HepG2 (cell line): ENCODE data around the gene ZNF804A. TPM values are rescaled to one million over a fixed set of nuclear protein-coding genes. Genes with fewer than 3 reads are reported as not detected.

Experiments
- ATAC-seq: fragments of 200-7000 bp; cut with Tn5 transposase; 3 replicates; pipeline ENCODE4 v1.9.1; 2020; ENCODE audit warnings: mild to moderate bottlenecking, moderate library complexity
- BruUV-seq: library from RNA; stranded (reverse); fragments of 400-500 nt; replicated peaks from 2 replicates; lab custom pipeline; 2021; lab: Mats Ljungman, UMichigan
- CTCF ChIA-PET: fragments of 300-600 bp; formaldehyde crosslinking; extraction: SDS; loops from one replicate; lab custom pipeline; 2021; ENCODE audit warnings: low total read pairs, inconsistent platforms, low intra/inter-chr PET ratio; lab: Yijun Ruan, JAX
- POLR2A ChIA-PET: fragments of 350-600 bp; sonication (Branson Sonifier 250); formaldehyde crosslinking; loops from one replicate; lab custom pipeline; 2020; ENCODE audit warnings: antibody characterized with exemption, inconsistent platforms; lab: Yijun Ruan, JAX
- DNase-seq: peaks from one replicate; pipeline ENCODE4 v3.0.0-alpha.2; 2015; ENCODE audit warnings: low spot score
- FAIRE-seq: peaks from 3 replicates; lab custom pipeline; 2011; peaks lifted over from hg19 to GRCh38; lab: Jason Lieb, UNC
- H2AFZ ChIP-seq: one replicate; pipeline ENCODE4 v1.6.1; 2011; ENCODE audit warnings: low read length, inconsistent platforms
- H3K27ac ChIP-seq: fragments of 300-600 bp; 3 replicates; pipeline ENCODE4 v1.8.0; 2011; ENCODE audit warnings: mixed run types, mild to moderate bottlenecking, mixed read lengths, low read length, inconsistent platforms; ENCODE audit not compliant: insufficient read depth; ENCODE audit errors: extremely low read length
- H3K27me3 ChIP-seq, 2 experiments: fragments of 200-600 bp in 1 of 2; 2 replicates in 1 of 2; 3 replicates in 1 of 2; pipeline versions ENCODE4 v1.6.0 to v1.8.0; 2011; ENCODE audit warnings: low read length in 2 of 2, mild to moderate bottlenecking in 2 of 2, moderate library complexity in 2 of 2, inconsistent platforms in 1 of 2; ENCODE audit not compliant: insufficient read depth in 2 of 2, control insufficient read depth in 1 of 2
- H3K36me3 ChIP-seq, 2 experiments: fragments of 200-600 bp in 1 of 2; replicated peaks in 1 of 2; 2 replicates in 1 of 2; 3 replicates in 1 of 2; pipeline versions ENCODE4 v1.5.1 to v1.8.0; 2011; ENCODE audit warnings: low read length in 2 of 2, inconsistent platforms in 1 of 2; ENCODE audit not compliant: insufficient read depth in 2 of 2, control insufficient read depth in 1 of 2
- H3K4me1 ChIP-seq: 2 replicates; pipeline ENCODE4 v1.5.1; 2012; ENCODE audit warnings: low read length, inconsistent platforms; ENCODE audit not compliant: insufficient read depth
- H3K4me2 ChIP-seq: 2 replicates; pipeline ENCODE4 v1.6.0; 2011; ENCODE audit warnings: low read depth, low read length, inconsistent platforms
- H3K4me3 ChIP-seq, 3 experiments: fragments of 200-600 bp in 1 of 3; sonication (generic), shearing (Covaris generic) in 1 of 3; replicated peaks in 1 of 3; 2 replicates each; pipeline ENCODE4 v1.5.1; 2011 to 2016; ENCODE audit warnings: low read length in 3 of 3, inconsistent platforms in 2 of 3, low read depth in 2 of 3, mild to moderate bottlenecking in 2 of 3, control low read depth in 1 of 3, mixed read lengths in 1 of 3; ENCODE audit not compliant: insufficient read depth in 1 of 3
- H3K79me2 ChIP-seq: one replicate; pipeline ENCODE4 v1.6.1; 2011; ENCODE audit warnings: low read length, inconsistent platforms; ENCODE audit not compliant: insufficient read depth
- H3K9ac ChIP-seq: 2 replicates; pipeline ENCODE4 v1.6.0; 2011; ENCODE audit warnings: mild to moderate bottlenecking, low read depth, low read length, inconsistent platforms; ENCODE audit not compliant: insufficient read depth
- H3K9me3 ChIP-seq: 2 replicates; pipeline ENCODE4 v1.5.1; 2012; ENCODE audit warnings: mild to moderate bottlenecking, low read length
- H4K20me1 ChIP-seq: 2 replicates; pipeline ENCODE4 v1.6.0; 2011; ENCODE audit warnings: inconsistent platforms, mild to moderate bottlenecking, low read length, moderate library complexity; ENCODE audit not compliant: insufficient read depth
- FLYWCH1 ChIP-seq: sonication (generic); formaldehyde crosslinking; IDR thresholded peaks from 2 replicates; pipeline ENCODE4 v1.8.1; 2023; ENCODE audit warnings: mild to moderate bottlenecking, missing genetic modification reagents
- LCORL ChIP-seq, 2 experiments: fragments of 450-650 bp in 1 of 2; sonication (generic) in 1 of 2; formaldehyde crosslinking in 1 of 2; IDR thresholded peaks; 2 replicates each; pipeline versions ENCODE4 v1.5.0 to v1.6.1; 2017 to 2020; ENCODE audit warnings: antibody characterized with exemption in 1 of 2, missing genetic modification reagents in 1 of 2
- MED8 ChIP-seq: sonication (generic); formaldehyde crosslinking; IDR thresholded peaks from 2 replicates; pipeline ENCODE4 v1.8.1; 2023; ENCODE audit warnings: mild to moderate bottlenecking, missing genetic modification reagents; ENCODE audit not compliant: insufficient replicate concordance
- MTA3 ChIP-seq: sonication (generic); formaldehyde crosslinking; IDR thresholded peaks from 2 replicates; pipeline ENCODE4 v1.4.0; 2020; ENCODE audit warnings: missing genetic modification reagents
- ZNF564 ChIP-seq: sonication (generic); formaldehyde crosslinking; IDR thresholded peaks from 2 replicates; pipeline ENCODE4 v1.8.1; 2023; ENCODE audit warnings: mild to moderate bottlenecking, missing genetic modification reagents
- ZNF589 ChIP-seq: sonication (generic); formaldehyde crosslinking; conservative IDR thresholded peaks from 2 replicates; pipeline ENCODE4 v1.8.0; 2022; ENCODE audit warnings: mild to moderate bottlenecking, moderate library complexity, missing genetic modification reagents
- in situ Hi-C: cut with HindIII; loops from 2 replicates; pipeline ENCODE4 v1.10.0; 2017; ENCODE audit warnings: low pct_unique_long_range_greater_than_20kb; ENCODE audit not compliant: extremely low pct_ligation_motif_present
- intact Hi-C: fragments of 100-400 bp; cut with micrococcal nuclease; formaldehyde crosslinking; loops from one replicate; pipeline ENCODE4 v1.10.0; 2022; ENCODE audit not compliant: unreplicated experiment
- polyA plus RNA-seq, 8 experiments: library from polyadenylated mRNA; depleted of rRNA in 3 of 8; stranded (reverse) in 7 of 8; unstranded in 1 of 8; fragments of >200 nt; fragmentation: Illumina TruSeq in 4 of 8; extraction: Trizol in 4 of 8; gene quantifications; 2 replicates each; pipeline versions ENCODE4 v1.2.1 to v1.2.3, GENCODE V29; 2011 to 2016; ENCODE audit warnings: low read depth in 4 of 8, missing spikeins in 1 of 8, mixed read lengths in 1 of 8; ENCODE audit not compliant: insufficient read depth in 1 of 8
- total RNA-seq, 5 experiments: library from RNA; depleted of rRNA; stranded (reverse); fragments of >200 nt; fragmentation: Illumina TruSeq; extraction: Trizol; gene quantifications; 2 replicates each; pipeline ENCODE4 v1.2.3, GENCODE V29; 2016; ENCODE audit warnings: low read depth in 1 of 5
- TF ChIP-seq, protein P1 (sequence below): sonication (generic); formaldehyde crosslinking; conservative IDR thresholded peaks from 2 replicates; pipeline ENCODE4 v1.8.0; 2022; ENCODE audit warnings: mild to moderate bottlenecking, moderate library complexity, missing genetic modification reagents
- TF ChIP-seq, protein P2 (sequence below): conservative IDR thresholded peaks from 2 replicates; pipeline ENCODE4 v1.6.1; 2018; ENCODE audit warnings: missing genetic modification reagents
- TF ChIP-seq, protein P3 (sequence below): sonication (generic); formaldehyde crosslinking; IDR thresholded peaks from 2 replicates; pipeline ENCODE4 v1.4.0; 2020; ENCODE audit warnings: missing genetic modification reagents; ENCODE audit errors: not compliant biosample characterization
- TF ChIP-seq, protein P4 (sequence below): sonication (generic); formaldehyde crosslinking; IDR thresholded peaks from 2 replicates; pipeline ENCODE4 v1.5.0; 2020; ENCODE audit warnings: missing genetic modification reagents, mild to moderate bottlenecking, borderline replicate concordance

The ZNF804A gene
- total and polyA plus RNA-seq, 2 of the 13 experiments (the other 11 are each of a cell fraction or from before 2014, with no cell fraction given) = 0.07 to 0.09 TPM

DNA sequence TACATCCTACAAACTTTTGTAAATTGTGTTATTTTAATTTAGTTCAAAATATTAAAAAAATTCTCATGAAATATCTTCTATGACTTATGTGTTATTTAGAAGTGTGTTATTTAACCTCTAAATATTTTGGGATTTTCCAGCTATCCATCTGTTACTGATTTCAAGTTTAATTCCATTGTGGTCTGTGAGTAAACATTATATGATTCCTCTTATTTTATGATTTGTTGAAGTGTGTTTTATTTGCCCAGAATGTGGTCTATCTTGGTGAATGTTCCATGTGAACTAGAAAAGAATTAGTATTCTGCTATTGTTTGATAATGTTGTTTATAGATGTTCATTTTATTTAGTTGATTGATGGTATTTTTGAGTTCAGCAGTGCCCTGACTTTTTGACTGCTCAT lies 136.0 kb downstream of the ZNF804A start:
- no peak overlapping the region for H3K4me2 ChIP-seq
- ChIA-PET CTCF (no interaction called here), POLR2A (no interaction called here)
- no peaks in the 10 kb centered on the region for H4K20me1 ChIP-seq
- H3K9ac ChIP-seq = no peak overlapping the region
- no peak overlapping the region for H3K27ac ChIP-seq
- no peak overlapping the region for H3K4me3 ChIP-seq
- no TSS peak for BruUV-seq
- DNase-seq (no peak), FAIRE-seq (no peak), ATAC-seq (no peak)
- H3K4me1 ChIP-seq = no peaks in the 10 kb centered on the region
- TF ChIP-seq, protein P1, sequence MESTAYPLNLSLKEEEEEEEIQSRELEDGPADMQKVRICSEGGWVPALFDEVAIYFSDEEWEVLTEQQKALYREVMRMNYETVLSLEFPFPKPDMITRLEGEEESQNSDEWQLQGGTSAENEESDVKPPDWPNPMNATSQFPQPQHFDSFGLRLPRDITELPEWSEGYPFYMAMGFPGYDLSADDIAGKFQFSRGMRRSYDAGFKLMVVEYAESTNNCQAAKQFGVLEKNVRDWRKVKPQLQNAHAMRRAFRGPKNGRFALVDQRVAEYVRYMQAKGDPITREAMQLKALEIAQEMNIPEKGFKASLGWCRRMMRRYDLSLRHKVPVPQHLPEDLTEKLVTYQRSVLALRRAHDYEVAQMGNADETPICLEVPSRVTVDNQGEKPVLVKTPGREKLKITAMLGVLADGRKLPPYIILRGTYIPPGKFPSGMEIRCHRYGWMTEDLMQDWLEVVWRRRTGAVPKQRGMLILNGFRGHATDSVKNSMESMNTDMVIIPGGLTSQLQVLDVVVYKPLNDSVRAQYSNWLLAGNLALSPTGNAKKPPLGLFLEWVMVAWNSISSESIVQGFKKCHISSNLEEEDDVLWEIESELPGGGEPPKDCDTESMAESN = no peak
- TF ChIP-seq ZNF564 (CRISPR knock-in tag) (no peak), LCORL (IDR thresholded peaks at IDR 0.05) (no peak), LCORL (CRISPR knock-in tag; IDR thresholded peaks at IDR 0.05) (no peak), MED8 (CRISPR knock-in tag) (no peak), FLYWCH1 (CRISPR knock-in tag) (no peak), ZNF589 (CRISPR knock-in tag) (no peak), MTA3 (CRISPR knock-in tag) (no peak)
- TF ChIP-seq, protein P2, sequence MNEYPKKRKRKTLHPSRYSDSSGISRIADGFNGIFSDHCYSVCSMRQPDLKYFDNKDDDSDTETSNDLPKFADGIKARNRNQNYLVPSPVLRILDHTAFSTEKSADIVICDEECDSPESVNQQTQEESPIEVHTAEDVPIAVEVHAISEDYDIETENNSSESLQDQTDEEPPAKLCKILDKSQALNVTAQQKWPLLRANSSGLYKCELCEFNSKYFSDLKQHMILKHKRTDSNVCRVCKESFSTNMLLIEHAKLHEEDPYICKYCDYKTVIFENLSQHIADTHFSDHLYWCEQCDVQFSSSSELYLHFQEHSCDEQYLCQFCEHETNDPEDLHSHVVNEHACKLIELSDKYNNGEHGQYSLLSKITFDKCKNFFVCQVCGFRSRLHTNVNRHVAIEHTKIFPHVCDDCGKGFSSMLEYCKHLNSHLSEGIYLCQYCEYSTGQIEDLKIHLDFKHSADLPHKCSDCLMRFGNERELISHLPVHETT (CRISPR knock-in tag) = no peak
- TF ChIP-seq, protein P3, sequence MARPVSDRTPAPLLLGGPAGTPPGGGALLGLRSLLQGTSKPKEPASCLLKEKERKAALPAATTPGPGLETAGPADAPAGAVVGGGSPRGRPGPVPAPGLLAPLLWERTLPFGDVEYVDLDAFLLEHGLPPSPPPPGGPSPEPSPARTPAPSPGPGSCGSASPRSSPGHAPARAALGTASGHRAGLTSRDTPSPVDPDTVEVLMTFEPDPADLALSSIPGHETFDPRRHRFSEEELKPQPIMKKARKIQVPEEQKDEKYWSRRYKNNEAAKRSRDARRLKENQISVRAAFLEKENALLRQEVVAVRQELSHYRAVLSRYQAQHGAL (CRISPR knock-in tag) = no peak
- TF ChIP-seq, protein P4, sequence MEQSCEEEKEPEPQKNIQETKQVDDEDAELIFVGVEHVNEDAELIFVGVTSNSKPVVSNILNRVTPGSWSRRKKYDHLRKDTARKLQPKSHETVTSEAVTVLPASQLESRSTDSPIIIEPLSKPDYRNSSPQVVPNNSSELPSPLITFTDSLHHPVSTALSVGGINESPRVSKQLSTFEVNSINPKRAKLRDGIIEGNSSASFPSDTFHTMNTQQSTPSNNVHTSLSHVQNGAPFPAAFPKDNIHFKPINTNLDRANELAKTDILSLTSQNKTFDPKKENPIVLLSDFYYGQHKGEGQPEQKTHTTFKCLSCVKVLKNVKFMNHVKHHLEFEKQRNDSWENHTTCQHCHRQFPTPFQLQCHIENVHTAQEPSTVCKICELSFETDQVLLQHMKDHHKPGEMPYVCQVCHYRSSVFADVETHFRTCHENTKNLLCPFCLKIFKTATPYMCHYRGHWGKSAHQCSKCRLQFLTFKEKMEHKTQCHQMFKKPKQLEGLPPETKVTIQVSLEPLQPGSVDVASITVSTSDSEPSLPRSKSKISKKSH (CRISPR knock-in tag) = no peak
- no peaks in the 10 kb centered on the region for H3K79me2 ChIP-seq
- in situ Hi-C loops (no loop called here), intact Hi-C loops (no loop called here)
- H3K9me3 ChIP-seq = no peaks in the 10 kb centered on the region
- no peak overlapping the region for H2AFZ ChIP-seq
- H3K27me3 ChIP-seq = no peaks in the 10 kb centered on the region
- no peaks in the 10 kb centered on the region for H3K36me3 ChIP-seq
